ENCODE data around the gene SAXO1.

The SAXO1 gene

GRCh38 chr9:18973348-18973747 is 59.7 kb downstream of the SAXO1 start:
- no peak for DNase-seq (ENCODE audit: low read depth)
- no peak overlapping the region for H3K4me3 ChIP-seq (ENCODE audit: low read depth, low read length)
- no peak for TF ChIP-seq CTCF (IDR thresholded peaks at IDR 0.05; ENCODE audit: low read depth, low read length, missing control alignments)
- in situ Hi-C loops (cut with HindIII; ENCODE audit: low sequenced_read_pairs): no loop called here

DNA sequence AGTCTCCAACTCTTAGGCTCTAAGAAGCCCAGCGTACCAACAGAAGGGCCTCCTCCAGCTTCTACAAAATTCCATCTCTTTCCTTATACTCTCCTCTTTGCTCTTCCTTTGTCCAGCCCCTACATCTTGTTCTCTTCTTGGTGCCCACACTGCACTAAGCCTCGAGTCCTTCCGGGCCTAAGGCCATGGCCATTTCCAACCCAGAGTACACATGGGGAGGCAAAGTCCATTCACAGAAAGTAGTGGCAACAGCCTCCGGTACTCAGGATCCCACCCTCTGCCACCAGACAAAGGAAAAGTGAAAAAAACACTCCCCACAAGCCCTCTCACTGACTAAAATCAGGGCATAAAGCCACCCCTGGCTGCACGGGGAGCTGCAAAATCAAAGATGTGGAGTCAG is 60.3 kb downstream of the SAXO1 start:
- in situ Hi-C loops (cut with HindIII; ENCODE audit: low sequenced_read_pairs): no loop called here
- no peak for TF ChIP-seq CTCF (IDR thresholded peaks at IDR 0.05; ENCODE audit: low read depth, low read length, missing control alignments)
- H3K4me3 ChIP-seq (ENCODE audit: low read depth, low read length): no peak overlapping the region
- no peak for DNase-seq (ENCODE audit: low read depth)

GRCh38 chr9:18971909-18972308 is 61.1 kb downstream of the SAXO1 start:
- DNase-seq (ENCODE audit: low read depth): no peak
- H3K4me3 ChIP-seq (ENCODE audit: low read depth, low read length): no peak overlapping the region
- no peak for TF ChIP-seq CTCF (IDR thresholded peaks at IDR 0.05; ENCODE audit: low read depth, low read length, missing control alignments)
- in situ Hi-C loops (cut with HindIII; ENCODE audit: low sequenced_read_pairs): no loop called here

DNA sequence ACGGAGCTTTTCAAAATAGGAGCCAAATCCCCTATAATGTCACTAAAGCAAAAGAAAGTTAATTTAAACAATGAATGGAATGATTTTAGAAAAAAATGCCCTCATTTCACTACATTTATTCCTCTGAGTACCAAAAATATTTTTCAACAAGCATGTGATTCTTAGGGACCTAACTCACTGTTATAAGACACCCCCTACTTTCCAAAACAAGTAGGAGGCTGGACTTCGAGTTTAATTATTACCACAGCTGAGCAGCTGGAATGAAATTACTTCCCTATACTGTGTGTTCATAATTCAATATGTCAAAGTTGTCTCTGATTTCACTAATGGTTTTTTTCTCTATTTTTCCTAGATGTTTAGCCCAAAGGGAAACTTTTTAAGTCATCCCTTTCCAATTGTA is 61.6 kb downstream of the SAXO1 start:
- in situ Hi-C loops (cut with HindIII; ENCODE audit: low sequenced_read_pairs): no loop called here
- DNase-seq (ENCODE audit: low read depth): no peak
- no peak for TF ChIP-seq CTCF (IDR thresholded peaks at IDR 0.05; ENCODE audit: low read depth, low read length, missing control alignments)

DNA sequence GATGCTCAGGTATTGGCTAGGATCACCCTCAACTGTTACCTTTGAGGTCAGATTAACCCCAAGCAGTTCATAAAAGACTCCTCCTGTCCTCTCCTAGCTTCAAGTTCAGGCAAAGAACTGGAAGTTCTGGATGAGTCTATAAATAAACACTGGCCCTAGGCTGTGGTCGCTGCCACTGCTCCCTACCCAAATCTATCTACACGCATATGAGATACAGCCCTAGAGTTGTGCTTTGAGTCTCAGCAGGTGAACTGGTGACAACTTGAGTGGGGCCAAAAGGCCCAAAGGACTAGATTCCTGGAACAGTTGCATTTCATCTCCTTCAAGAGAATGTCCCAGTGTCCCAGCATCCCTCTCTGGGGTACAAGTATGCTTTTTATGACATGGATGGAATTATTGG is 62.6 kb downstream of the SAXO1 start:
- in situ Hi-C loops (cut with HindIII; ENCODE audit: low sequenced_read_pairs): no loop called here
- no peak for DNase-seq (ENCODE audit: low read depth)
- no peak for TF ChIP-seq CTCF (IDR thresholded peaks at IDR 0.05; ENCODE audit: low read depth, low read length, missing control alignments)
- H3K4me3 ChIP-seq (ENCODE audit: low read depth, low read length): no peak overlapping the region

More for the DNA sequence above, 61.6 kb downstream of the SAXO1 start:
- H3K4me3 ChIP-seq (ENCODE audit: low read depth, low read length): no peak overlapping the region

DNA sequence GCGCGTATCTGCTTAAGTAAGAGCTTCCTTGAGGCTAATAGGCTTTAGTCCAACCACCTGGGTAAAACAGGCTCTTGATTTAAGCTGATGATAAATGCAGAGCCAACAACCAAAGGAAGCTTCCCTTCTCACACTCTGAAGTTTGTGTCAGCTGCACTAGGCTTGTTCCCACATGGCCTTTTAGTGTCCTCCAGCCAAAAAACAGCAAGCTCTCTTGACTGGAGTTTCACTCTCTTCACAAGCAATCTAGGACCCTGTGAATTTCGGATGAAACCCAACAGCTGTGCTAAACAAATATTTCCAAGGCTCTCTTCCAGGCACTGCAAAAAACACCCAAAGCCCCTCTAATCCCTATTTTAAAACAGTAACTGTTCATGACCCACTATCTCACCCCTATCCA is 63.9 kb downstream of the SAXO1 start:
- in situ Hi-C loops (cut with HindIII; ENCODE audit: low sequenced_read_pairs): no loop called here
- TF ChIP-seq CTCF (IDR thresholded peaks at IDR 0.05; ENCODE audit: low read depth, low read length, missing control alignments): no peak
- no peak for DNase-seq (ENCODE audit: low read depth)

DNA sequence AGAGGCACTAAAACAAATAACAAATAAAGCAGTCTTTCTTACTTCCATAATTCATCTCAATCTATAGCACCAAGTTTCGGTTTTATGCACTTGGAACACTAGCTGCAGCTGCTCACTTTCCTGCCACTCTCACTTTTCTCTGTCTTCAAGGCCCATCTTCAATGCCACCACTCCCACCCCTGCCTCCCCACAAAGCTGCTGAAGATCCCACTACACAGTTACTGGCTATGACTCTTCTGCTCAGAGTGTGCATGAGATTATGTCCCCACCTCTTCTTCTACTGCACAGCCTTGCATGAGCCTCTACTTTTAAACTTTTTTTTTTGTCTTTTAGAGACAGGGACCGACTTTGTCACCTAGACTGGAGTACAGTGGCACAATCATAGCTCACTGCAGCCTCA is 77.4 kb downstream of the SAXO1 start:
- H3K4me3 ChIP-seq (ENCODE audit: low read depth, low read length): no peak overlapping the region
- in situ Hi-C loops (cut with HindIII; ENCODE audit: low sequenced_read_pairs): no loop called here
- no peak for TF ChIP-seq CTCF (IDR thresholded peaks at IDR 0.05; ENCODE audit: low read depth, low read length, missing control alignments)
- no peak for DNase-seq (ENCODE audit: low read depth)

More for the DNA sequence above, 63.9 kb downstream of the SAXO1 start:
- no peak overlapping the region for H3K4me3 ChIP-seq (ENCODE audit: low read depth, low read length)

Measured in astrocyte of the cerebellum (primary cell).